Measurements from ENCODE around the gene FAM107B. TPM values are rescaled to one million over a fixed set of nuclear protein-coding genes. Genes with fewer than 3 reads are reported as not detected.

Gene FAM107B
- total and polyA plus RNA-seq, 2 of the 13 experiments (the other 11 are each of a cell fraction or from before 2014, with no cell fraction given) = 15.7 to 24.8 TPM

DNA sequence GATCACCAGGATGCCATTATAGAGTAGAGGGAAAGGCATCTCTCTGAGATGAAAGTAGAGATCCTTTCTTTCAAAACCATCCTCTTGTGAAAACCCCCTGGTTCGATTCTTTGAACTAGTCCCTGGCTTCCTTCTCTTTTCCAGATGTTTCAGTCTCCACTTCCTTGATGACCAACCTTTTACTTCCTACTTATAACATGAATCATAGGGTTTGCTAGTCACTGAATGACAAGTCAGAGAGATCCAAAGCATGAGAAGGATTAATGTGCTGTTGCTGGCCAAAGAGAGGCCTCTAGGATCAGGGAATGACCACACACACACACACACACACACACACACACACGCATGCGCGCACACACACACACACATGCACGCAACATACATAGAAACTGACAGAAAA, 282.9 kb downstream of the FAM107B start:
- TF ChIP-seq ZNF883 (CRISPR knock-in tag; IDR thresholded peaks at IDR 0.05; ENCODE audit: not compliant biosample characterization) (no peak), ZNF781 (CRISPR knock-in tag; IDR thresholded peaks at IDR 0.05; ENCODE audit: borderline replicate concordance, not compliant biosample characterization) (no peak), FOSL2 (CRISPR knock-in tag; IDR thresholded peaks at IDR 0.05) (no peak), ZNF136 (CRISPR knock-in tag; IDR thresholded peaks at IDR 0.05; ENCODE audit: low read depth) (no peak), MAFF (IDR thresholded peaks at IDR 0.05; ENCODE audit: low read depth, low read length) (no peak), ZFP1 (CRISPR knock-in tag; IDR thresholded peaks at IDR 0.05) (no peak), ZNF205 (CRISPR knock-in tag; IDR thresholded peaks at IDR 0.05) (no peak), KAT7 (CRISPR knock-in tag; IDR thresholded peaks at IDR 0.05; ENCODE audit: borderline replicate concordance) (no peak), ZNF629 (CRISPR knock-in tag; conservative IDR thresholded peaks at IDR 0.05) (no peak), ZBTB7A (CRISPR knock-in tag; IDR thresholded peaks at IDR 0.05) (no peak), ZNF225 (CRISPR knock-in tag; IDR thresholded peaks at IDR 0.05) (no peak), ZSCAN31 (CRISPR knock-in tag; IDR thresholded peaks at IDR 0.05; ENCODE audit: low read depth) (no peak), FOXO1 (CRISPR knock-in tag; IDR thresholded peaks at IDR 0.05) (no peak), ZNF138 (CRISPR knock-in tag; IDR thresholded peaks at IDR 0.05; ENCODE audit: low read depth) (no peak), AKAP8 (CRISPR knock-in tag; IDR thresholded peaks at IDR 0.05) (no peak), ZNF772 (CRISPR knock-in tag; IDR thresholded peaks at IDR 0.05) (no peak)
- TF ChIP-seq, protein P1, sequence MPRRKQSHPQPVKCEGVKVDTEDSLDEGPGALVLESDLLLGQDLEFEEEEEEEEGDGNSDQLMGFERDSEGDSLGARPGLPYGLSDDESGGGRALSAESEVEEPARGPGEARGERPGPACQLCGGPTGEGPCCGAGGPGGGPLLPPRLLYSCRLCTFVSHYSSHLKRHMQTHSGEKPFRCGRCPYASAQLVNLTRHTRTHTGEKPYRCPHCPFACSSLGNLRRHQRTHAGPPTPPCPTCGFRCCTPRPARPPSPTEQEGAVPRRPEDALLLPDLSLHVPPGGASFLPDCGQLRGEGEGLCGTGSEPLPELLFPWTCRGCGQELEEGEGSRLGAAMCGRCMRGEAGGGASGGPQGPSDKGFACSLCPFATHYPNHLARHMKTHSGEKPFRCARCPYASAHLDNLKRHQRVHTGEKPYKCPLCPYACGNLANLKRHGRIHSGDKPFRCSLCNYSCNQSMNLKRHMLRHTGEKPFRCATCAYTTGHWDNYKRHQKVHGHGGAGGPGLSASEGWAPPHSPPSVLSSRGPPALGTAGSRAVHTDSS (CRISPR knock-in tag; conservative IDR thresholded peaks at IDR 0.05) = no peak
- TF ChIP-seq, protein P2, sequence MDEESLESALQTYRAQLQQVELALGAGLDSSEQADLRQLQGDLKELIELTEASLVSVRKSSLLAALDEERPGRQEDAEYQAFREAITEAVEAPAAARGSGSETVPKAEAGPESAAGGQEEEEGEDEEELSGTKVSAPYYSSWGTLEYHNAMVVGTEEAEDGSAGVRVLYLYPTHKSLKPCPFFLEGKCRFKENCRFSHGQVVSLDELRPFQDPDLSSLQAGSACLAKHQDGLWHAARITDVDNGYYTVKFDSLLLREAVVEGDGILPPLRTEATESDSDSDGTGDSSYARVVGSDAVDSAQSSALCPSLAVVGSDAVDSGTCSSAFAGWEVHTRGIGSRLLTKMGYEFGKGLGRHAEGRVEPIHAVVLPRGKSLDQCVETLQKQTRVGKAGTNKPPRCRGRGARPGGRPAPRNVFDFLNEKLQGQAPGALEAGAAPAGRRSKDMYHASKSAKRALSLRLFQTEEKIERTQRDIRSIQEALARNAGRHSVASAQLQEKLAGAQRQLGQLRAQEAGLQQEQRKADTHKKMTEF (CRISPR knock-in tag; IDR thresholded peaks at IDR 0.05) = no peak
- TF ChIP-seq, protein P3, sequence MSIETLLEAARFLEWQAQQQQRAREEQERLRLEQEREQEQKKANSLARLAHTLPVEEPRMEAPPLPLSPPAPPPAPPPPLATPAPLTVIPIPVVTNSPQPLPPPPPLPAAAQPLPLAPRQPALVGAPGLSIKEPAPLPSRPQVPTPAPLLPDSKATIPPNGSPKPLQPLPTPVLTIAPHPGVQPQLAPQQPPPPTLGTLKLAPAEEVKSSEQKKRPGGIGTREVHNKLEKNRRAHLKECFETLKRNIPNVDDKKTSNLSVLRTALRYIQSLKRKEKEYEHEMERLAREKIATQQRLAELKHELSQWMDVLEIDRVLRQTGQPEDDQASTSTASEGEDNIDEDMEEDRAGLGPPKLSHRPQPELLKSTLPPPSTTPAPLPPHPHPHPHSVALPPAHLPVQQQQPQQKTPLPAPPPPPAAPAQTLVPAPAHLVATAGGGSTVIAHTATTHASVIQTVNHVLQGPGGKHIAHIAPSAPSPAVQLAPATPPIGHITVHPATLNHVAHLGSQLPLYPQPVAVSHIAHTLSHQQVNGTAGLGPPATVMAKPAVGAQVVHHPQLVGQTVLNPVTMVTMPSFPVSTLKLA (IDR thresholded peaks at IDR 0.05) = no peak
- no peaks in the 10 kb centered on the region for H3K79me2 ChIP-seq (ENCODE audit: insufficient read depth, low read length)
- POLR2A ChIA-PET = no interaction called here
- H3K27ac ChIP-seq (ENCODE audit: extremely low read length, insufficient read depth, low read length) = no peak overlapping the region
- no peaks in the 10 kb centered on the region for H3K36me3 ChIP-seq (replicated peaks in 1 of 2; ENCODE audit: control insufficient read depth in 1 of 2, insufficient read depth in 2 of 2, low read length in 2 of 2)
- no peaks in the 10 kb centered on the region for H3K9me3 ChIP-seq (ENCODE audit: low read length)
- no peaks in the 10 kb centered on the region for H4K20me1 ChIP-seq (ENCODE audit: insufficient read depth, low read length)
- peaks cover 0 to 16% of the 10 kb centered on the region in 2 experiments; a peak in 2 of 5 replicates for H3K27me3 ChIP-seq (ENCODE audit: control insufficient read depth in 1 of 2, insufficient read depth in 2 of 2, low read length in 2 of 2)
- H2AFZ ChIP-seq (ENCODE audit: low read length) = no peak overlapping the region
- BruUV-seq (replicated peaks) = no TSS peak
- no peaks in the 10 kb centered on the region for H3K4me1 ChIP-seq (ENCODE audit: insufficient read depth, low read length)
- ATAC-seq = no peak
- no peak overlapping the region for H3K4me3 ChIP-seq (replicated peaks in 1 of 3; ENCODE audit: insufficient read depth in 1 of 3, low read depth in 2 of 3, low read length in 3 of 3)
- H3K9ac ChIP-seq (ENCODE audit: insufficient read depth, low read depth, low read length) = no peak overlapping the region
- DNase-seq (ENCODE audit: low spot score) = no peak
- CTCF ChIA-PET (ENCODE audit: low intra/inter-chr PET ratio, low total read pairs) = no interaction called here
- H3K4me2 ChIP-seq (ENCODE audit: low read depth, low read length) = no peak overlapping the region
- in situ Hi-C loops (cut with HindIII; ENCODE audit: extremely low pct_ligation_motif_present, low pct_unique_long_range_greater_than_20kb) = no loop called here
- intact Hi-C loops (cut with micrococcal nuclease; ENCODE audit: unreplicated experiment) = no loop called here
- 70% methylated on average over 5 of the region's 5 CpGs for WGBS (ENCODE audit: low lambda C conversion rate)
- FAIRE-seq = no peak
